ENCODE data around the gene ETV2. TPM values are rescaled to one million over a fixed set of nuclear protein-coding genes. Genes with fewer than 3 reads are reported as not detected.

Gene ETV2
- polyA plus RNA-seq, 1 donor (not counting 4 experiments of a cell fraction or from before 2014, with no cell fraction given): 0.43 TPM

DNA sequence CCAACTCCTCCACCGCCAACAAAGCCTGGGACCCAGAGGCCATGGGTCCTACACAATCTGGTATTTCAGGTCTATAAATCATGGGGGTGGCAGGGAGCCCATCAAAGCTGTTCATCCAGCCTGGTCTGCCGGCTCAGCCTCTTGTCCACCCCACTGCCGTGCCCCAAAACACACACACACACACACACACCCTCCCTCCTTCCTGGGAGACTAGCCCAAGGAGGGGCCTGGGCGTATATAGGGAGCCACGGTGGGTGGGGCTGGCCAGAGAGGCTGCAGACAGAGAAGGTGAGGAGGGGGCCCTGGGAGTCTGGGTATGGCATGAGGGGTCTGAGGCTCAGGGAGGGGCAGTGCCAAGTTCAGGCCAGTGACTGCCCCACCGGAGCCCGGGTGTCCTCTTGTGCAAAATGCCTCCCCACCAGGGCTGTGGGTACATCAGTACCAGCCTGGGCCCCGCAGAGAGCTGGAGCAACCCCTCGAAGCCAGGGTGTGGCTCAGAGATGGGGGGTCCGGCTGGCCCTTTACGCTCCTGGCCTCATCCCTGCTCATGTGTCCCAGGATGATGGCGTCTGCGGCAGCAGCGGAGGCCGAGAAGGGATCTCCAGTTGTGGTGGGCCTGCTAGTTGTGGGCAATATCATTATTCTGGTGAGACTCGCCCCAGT lies 24.8 kb downstream of the ETV2 start, which contains the start of gene UPK1A:
Gene UPK1A (plus strand): TSS at position 267 of the 663 bp plus-strand sequence. CDS start 296 bp downstream, at position 563.
- H3K4me3 ChIP-seq (ENCODE audit: control insufficient read depth in 2 of 3, extremely low read depth in 1 of 3, insufficient read depth in 2 of 3, low read depth in 1 of 3, low read length in 3 of 3): no peak within 1 kb of the TSS
- H4K20me1 ChIP-seq (ENCODE audit: control insufficient read depth, extremely low read depth, insufficient read depth, low read length): no peaks in the 10 kb centered on the region
- peaks cover 1 to 5% of the 10 kb centered on the region in 2 experiments for H3K36me3 ChIP-seq (ENCODE audit: control insufficient read depth in 2 of 2, extremely low read depth in 1 of 2, insufficient read depth in 2 of 2, low read length in 2 of 2)
- H3K79me2 ChIP-seq (ENCODE audit: control insufficient read depth, insufficient read depth, low read length): no peaks in the 10 kb centered on the region
- no peak for DNase-seq (ENCODE audit: low read depth, low spot score)
- H2AFZ ChIP-seq (ENCODE audit: control insufficient read depth, low read length): no peak within 1 kb of the TSS
- dilution Hi-C loops (cut with MboI; ENCODE audit: extremely low pct_ligation_motif_present, low sequenced_read_pairs): no loop called here
- TF ChIP-seq CTCF (optimal IDR thresholded peaks at IDR 0.05 in 1 of 3, IDR thresholded peaks at IDR 0.05 in 1 of 3, conservative IDR thresholded peaks at IDR 0.05 in 1 of 3; ENCODE audit: extremely low read depth in 1 of 3, insufficient read depth in 2 of 3, low read length in 3 of 3) (no peak), EZH2 (IDR thresholded peaks at IDR 0.05; ENCODE audit: low read length) (no peak)
- no peak within 1 kb of the TSS for H3K9ac ChIP-seq (ENCODE audit: control insufficient read depth, extremely low read depth, insufficient read depth, low read length)
- H3K27ac ChIP-seq (ENCODE audit: control insufficient read depth, insufficient read depth, low read length): no peak within 1 kb of the TSS
- H3K9me3 ChIP-seq (ENCODE audit: control insufficient read depth, low read depth, low read length): no peaks in the 10 kb centered on the region
- H3K9me1 ChIP-seq (ENCODE audit: control insufficient read depth, extremely low read depth, insufficient read depth, low read length): no peaks in the 10 kb centered on the region
- FAIRE-seq: no peak
- no peaks in the 10 kb centered on the region for H3K4me1 ChIP-seq (ENCODE audit: control insufficient read depth, extremely low read depth, insufficient read depth, low read length)
- H3K4me2 ChIP-seq (ENCODE audit: control insufficient read depth, extremely low read depth, insufficient read depth, low read depth, low read length): no peak within 1 kb of the TSS
- peaks cover 6% of the 10 kb centered on the region for H3K27me3 ChIP-seq (ENCODE audit: control insufficient read depth, extremely low read depth, insufficient read depth, low read length)

GRCh38 chr19:35669566-35669965 lies 28.0 kb downstream of the ETV2 start:
- Histone ChIP-seq H3K9ac (ENCODE audit: control insufficient read depth, extremely low read depth, insufficient read depth, low read length) (no peak overlapping the region), H4K20me1 (ENCODE audit: control insufficient read depth, extremely low read depth, insufficient read depth, low read length) (no peaks in the 10 kb centered on the region), H3K27ac (ENCODE audit: control insufficient read depth, insufficient read depth, low read length) (no peak overlapping the region), H3K36me3 (ENCODE audit: control insufficient read depth in 2 of 2, extremely low read depth in 1 of 2, insufficient read depth in 2 of 2, low read length in 2 of 2) (no peaks in the 10 kb centered on the region), H3K9me1 (ENCODE audit: control insufficient read depth, extremely low read depth, insufficient read depth, low read length) (no peaks in the 10 kb centered on the region), H3K9me3 (ENCODE audit: control insufficient read depth, low read depth, low read length) (no peaks in the 10 kb centered on the region), H3K4me2 (ENCODE audit: control insufficient read depth, extremely low read depth, insufficient read depth, low read depth, low read length) (no peak overlapping the region), H3K4me1 (ENCODE audit: control insufficient read depth, extremely low read depth, insufficient read depth, low read length) (peaks cover 7% of the 10 kb centered on the region), H3K4me3 (ENCODE audit: control insufficient read depth in 2 of 3, extremely low read depth in 1 of 3, insufficient read depth in 2 of 3, low read depth in 1 of 3, low read length in 3 of 3) (no peak overlapping the region), H3K27me3 (ENCODE audit: control insufficient read depth, extremely low read depth, insufficient read depth, low read length) (peaks cover 10% of the 10 kb centered on the region), H3K79me2 (ENCODE audit: control insufficient read depth, insufficient read depth, low read length) (no peaks in the 10 kb centered on the region), H2AFZ (ENCODE audit: control insufficient read depth, low read length) (no peak overlapping the region)
- DNase-seq (ENCODE audit: low read depth, low spot score): no peak
- dilution Hi-C loops (cut with MboI; ENCODE audit: extremely low pct_ligation_motif_present, low sequenced_read_pairs): no loop called here
- TF ChIP-seq EZH2 (IDR thresholded peaks at IDR 0.05; ENCODE audit: low read length): no peak
- FAIRE-seq: no peak
